ENCODE data around the gene NXT1.

NXT1 gene

GRCh38 chr20:23358563-23358906, 7.9 kb downstream of the NXT1 start:
- FAIRE-seq (no peak), DNase-seq (ENCODE audit: insufficient read length, low spot score) (no peak)

GRCh38 chr20:23358923-23359593, 8.5 kb downstream of the NXT1 start:
- FAIRE-seq (no peak), DNase-seq (ENCODE audit: insufficient read length, low spot score) (no peak)

- no peak for FAIRE-seq
- DNase-seq (ENCODE audit: insufficient read length, low spot score) = no peak
Measured at GRCh38 chr20:23360531-23360930, 9.9 kb downstream of the NXT1 start.

GRCh38 chr20:23361119-23361475, 10.5 kb downstream of the NXT1 start:
- DNase-seq (ENCODE audit: insufficient read length, low spot score) (no peak), FAIRE-seq (no peak)

DNA sequence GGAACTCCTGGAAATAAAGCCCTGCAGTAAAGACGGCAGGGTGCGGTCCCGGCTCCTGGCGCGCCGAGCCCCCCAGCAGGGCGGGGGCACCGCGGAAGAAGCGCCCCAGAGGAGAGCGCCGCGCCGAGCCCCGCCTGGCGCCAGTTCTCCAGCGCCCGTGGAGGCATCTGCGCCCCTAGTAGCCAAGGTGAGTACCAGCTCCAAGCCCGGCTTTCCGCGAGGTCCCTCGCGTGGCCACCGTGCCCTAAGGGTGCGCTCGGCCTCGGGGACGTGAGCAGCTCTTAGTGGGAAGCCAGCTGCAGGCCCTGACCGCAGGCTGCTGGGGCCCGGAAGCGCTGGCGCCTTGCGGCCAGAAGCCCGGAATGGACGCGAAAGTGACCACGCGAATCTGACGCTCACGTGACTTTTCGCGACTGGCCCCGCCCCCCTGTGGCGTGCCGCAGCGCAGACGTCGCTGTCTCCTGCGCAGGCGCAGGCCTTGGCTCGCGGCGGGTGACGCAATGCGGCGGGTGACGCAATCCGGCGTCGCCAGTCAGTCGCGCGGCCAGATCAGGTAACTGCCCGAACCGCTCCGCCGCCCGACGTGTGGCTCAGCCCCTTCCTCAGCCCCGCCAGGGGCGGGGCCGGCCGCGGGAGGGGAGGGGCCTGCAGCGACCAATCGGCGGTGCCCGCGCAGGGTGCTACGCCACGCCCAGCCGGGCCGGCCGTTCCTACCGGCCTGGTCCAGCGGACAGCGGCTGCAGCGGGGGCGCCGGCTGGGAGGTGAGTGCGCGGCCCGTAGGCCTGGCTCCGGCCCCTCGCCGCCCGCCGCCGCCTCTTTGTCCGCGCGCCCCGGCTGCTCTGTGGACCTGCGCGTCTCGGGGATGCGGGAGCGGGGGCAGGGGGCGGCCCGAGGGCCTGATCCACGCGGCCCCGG, 11.1 kb downstream of the NXT1 start, which contains the start of gene GZF1:
GZF1 (plus strand) TSS at position 707 of the 916 bp plus-strand sequence. CDS start 2,202 bp downstream, outside the sequence.
- peak; percentile 89 for DNase-seq (ENCODE audit: insufficient read length, low spot score)
- peak; percentile 14 for FAIRE-seq

- FAIRE-seq (peak; percentile 39), DNase-seq (ENCODE audit: insufficient read length, low spot score) (no peak)
Measured at GRCh38 chr20:23362392-23363256, 12.0 kb downstream of the NXT1 start.

DNA sequence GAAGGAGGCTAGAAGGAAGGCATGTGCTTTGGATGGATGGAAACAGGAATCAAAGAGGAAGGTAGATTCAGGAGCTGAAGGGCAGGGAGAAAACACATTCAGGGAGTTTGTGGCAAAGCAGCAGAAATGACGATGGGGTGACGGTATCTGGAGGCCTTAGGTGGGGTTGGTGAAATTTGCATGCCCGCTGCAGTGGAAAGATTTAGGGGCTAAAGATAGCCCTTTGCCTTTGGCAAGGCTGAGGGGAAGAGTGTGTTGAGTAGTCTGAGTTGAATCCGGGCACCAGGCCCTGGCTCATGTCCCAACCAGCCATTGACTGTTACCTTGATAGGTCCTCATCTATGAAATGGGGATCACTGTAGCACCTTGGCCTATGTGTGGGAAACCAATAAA, 12.7 kb downstream of the NXT1 start:
- DNase-seq (ENCODE audit: insufficient read length, low spot score) (no peak), FAIRE-seq (peak; percentile 42)

- DNase-seq (ENCODE audit: insufficient read length, low spot score) (no peak), FAIRE-seq (no peak)
Measured at GRCh38 chr20:23365390-23366165, 15.0 kb downstream of the NXT1 start.

DNA sequence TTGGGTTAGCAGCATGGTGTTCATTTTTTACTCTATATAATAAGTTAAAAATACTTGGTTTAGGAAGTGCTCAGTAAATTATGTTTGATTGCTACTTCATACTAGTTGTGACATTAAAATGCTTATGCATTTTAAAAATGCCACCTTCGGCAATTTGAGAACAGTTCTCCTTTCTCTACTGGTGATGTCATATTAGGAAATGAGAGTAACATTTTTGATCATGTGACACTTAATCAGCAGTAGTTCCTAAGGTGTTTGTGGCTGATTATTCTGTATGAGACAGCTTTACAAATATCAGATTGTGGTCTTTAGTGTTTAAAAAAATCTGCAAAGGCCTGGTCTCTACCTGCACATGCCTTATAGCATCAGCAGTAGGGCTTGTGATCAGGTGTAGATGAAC, 15.8 kb downstream of the NXT1 start:
- FAIRE-seq (peak; percentile 54), DNase-seq (ENCODE audit: insufficient read length, low spot score) (no peak)

DNA sequence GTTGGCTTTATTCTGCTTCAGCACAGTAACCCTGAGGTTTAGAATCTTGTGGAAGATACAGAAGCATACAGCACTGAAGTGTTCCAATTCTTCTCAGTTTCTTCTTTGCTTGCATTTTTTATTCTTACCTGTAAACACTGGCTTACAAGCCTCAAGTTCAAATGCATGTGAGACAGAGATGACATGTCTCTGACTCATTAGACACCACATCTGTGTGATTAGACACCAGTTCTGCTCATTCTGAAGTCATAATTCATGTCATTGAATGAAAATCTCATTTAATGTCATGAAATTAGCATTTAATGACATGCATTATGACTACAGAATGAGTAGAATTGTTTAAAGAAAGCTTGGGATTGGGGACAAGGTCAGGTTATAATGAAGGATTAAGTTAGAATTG, 17.2 kb downstream of the NXT1 start:
- FAIRE-seq (no peak), DNase-seq (ENCODE audit: insufficient read length, low spot score) (no peak)

DNA sequence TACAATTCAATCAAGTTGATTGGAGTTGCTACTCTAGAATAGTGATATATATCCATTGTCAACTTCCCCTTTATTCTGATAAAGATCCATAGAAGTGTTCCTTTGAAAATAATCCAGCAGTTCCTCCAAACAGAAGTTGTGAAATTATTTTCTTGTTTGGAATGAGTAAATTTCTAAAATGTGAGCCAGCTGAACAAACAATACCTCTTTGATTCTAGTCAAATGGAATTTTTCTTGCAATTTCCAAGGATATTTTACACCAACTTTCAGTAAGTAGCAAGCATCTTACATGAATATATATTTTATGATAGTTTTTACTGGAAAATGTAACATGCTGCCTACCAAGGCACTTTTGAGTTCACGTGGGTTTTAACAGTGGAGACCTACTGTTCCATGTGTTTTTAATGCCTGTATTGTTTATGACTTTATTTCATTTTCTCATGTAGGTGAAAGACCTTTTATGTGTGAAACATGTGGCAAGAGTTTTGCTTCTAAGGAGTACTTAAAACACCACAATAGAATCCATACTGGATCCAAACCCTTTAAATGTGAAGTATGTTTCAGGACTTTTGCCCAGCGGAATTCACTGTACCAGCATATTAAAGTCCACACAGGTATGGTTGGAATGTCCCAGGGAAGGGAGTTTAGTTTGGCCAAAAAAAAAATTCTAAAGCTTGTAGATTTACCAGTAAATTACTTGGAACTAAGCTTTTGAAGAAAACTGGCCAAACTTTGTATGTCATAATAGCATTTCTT, 17.9 kb downstream of the NXT1 start:
- DNase-seq (ENCODE audit: insufficient read length, low spot score) (no peak), FAIRE-seq (no peak)

DNA sequence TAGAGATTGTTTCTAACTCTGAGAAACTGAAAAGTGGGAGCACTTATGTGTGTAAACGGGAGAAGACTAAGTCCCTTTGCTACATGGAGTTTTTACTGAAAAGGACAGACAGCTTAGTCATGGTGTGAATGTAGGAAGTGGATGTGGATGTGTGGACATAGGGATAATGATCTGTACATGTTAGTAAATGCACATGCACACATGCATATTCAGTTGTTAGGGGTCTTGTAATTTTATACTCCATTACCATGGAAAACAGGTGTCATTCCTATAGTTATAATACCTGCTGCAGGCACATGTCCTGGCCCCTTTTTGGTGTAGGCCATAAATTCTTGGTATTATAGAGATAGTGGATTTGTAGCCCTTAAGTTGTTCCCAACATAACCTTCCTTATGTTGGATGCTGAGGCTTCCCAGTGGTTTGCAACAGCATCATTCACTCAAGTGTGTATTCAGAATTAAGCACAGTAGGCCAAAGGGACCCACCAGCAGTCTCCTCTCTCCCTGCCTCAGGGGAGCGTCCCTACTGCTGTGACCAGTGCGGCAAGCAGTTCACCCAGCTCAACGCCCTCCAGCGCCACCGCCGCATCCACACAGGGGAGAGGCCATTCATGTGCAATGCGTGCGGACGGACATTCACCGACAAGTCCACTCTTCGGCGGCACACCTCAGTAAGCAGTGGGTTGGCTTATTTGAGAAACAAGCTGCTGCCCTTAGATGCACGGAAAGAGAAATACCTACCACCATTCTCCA, 18.7 kb downstream of the NXT1 start:
- no peak for FAIRE-seq

GRCh38 chr20:23370274-23370673, 19.7 kb downstream of the NXT1 start:
- FAIRE-seq (no peak), DNase-seq (ENCODE audit: insufficient read length, low spot score) (no peak)

More for the DNA sequence above, 18.7 kb downstream of the NXT1 start:
- no peak for DNase-seq (ENCODE audit: insufficient read length, low spot score)

GRCh38 chr20:23370873-23371272, 20.3 kb downstream of the NXT1 start:
- no peak for FAIRE-seq
- no peak for DNase-seq (ENCODE audit: insufficient read length, low spot score)

DNA sequence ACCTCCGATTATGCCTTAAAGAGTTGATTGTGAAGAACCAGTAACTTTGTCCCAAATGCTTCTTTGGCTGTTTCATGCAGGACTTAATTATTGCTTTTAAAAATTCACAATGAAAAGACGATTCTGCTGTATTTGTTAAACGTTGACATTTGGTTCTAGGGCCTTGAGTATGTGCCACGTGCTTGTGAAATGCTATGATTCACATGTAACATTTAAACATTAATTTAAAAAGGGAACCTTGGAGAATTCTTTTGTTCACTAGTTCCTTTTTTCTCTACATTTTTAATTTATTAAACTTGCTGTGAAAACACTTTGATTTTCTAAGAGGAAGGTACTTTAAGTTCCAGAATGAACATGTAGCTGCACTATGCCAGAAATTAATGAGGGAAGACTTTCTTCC, 20.9 kb downstream of the NXT1 start:
- DNase-seq (ENCODE audit: insufficient read length, low spot score) = no peak
- FAIRE-seq = no peak

- FAIRE-seq (no peak), DNase-seq (ENCODE audit: insufficient read length, low spot score) (no peak)
Measured at GRCh38 chr20:23374441-23374840, 23.9 kb downstream of the NXT1 start.

GRCh38 chr20:23375827-23376226, 25.2 kb downstream of the NXT1 start:
- no peak for FAIRE-seq
- DNase-seq (ENCODE audit: insufficient read length, low spot score) = no peak

DNA sequence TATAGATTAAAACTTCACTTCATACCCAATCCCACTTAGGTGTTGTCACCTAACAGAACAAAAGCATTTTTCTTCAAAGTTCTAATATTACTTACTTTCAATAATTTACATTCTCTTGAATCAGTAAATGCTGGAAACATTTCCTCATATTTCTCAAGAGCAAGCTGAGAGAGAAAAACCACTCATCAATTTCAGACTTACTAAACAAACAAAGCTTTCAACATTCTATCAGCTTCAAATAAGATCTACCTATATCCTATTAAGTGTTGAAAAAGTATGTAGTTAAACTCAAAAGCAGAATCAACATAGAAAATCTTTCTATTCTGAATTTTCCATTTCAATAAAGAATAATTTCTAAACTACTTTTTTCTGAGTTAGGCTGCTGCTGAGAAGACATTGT, 29.2 kb downstream of the NXT1 start:
- FAIRE-seq (no peak), DNase-seq (ENCODE audit: insufficient read length, low spot score) (no peak)

DNA sequence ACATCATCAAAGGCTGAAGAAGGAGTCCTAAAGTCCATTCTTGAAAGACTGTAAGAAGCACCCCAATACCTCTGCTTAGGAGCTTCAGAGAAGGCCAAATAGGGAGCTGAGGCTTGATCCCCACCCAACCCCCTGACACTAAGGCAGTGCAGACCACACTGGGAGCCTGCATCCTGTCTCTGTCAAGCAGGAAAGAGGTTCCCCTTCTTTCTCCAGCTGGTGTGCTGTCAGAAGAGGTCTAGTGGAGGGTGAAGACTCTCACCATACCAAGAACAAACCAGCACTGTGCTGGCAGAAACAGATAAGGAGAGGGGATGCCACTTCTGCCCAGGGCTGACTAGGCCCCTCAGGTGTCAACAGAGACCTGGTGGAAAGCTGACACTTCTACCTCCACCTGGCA, 31.3 kb downstream of the NXT1 start:
- FAIRE-seq (no peak), DNase-seq (ENCODE audit: insufficient read length, low spot score) (no peak)
